Ascending aorta (tissue), 2 donors: ENCODE measurements around the gene LGR4. TPM values are rescaled to one million over a fixed set of nuclear protein-coding genes. Genes with fewer than 3 reads are reported as not detected.

Experiments used
- DNase-seq, 2 donors: peaks; one replicate each; pipeline ENCODE4 v3.0.0-alpha.2; 2019; ENCODE audit warnings: low spot score in 2 of 2
- H3K27ac ChIP-seq, 2 donors: fragments of 200-600 bp; sonication (generic); one replicate each; pipeline ENCODE4 v1.5.1; 2016 to 2017; ENCODE audit warnings: mild to moderate bottlenecking in 1 of 2
- H3K27me3 ChIP-seq: fragments of 200-600 bp; sonication (generic); one replicate; pipeline ENCODE4 v1.5.1; 2017
- H3K36me3 ChIP-seq, 2 donors: fragments of 200-600 bp; sonication (generic); one replicate each; pipeline ENCODE4 v1.5.1; 2016
- H3K4me1 ChIP-seq, 2 donors: fragments of 200-600 bp; sonication (generic); one replicate each; pipeline ENCODE4 v1.5.1; 2016 to 2017; ENCODE audit warnings: mild to moderate bottlenecking in 1 of 2
- H3K4me3 ChIP-seq, 2 donors: fragments of 200-600 bp; sonication (generic); one replicate each; pipeline ENCODE4 v1.5.1; 2016 to 2017; ENCODE audit warnings: mild to moderate bottlenecking in 1 of 2
- H3K9me3 ChIP-seq, 2 donors: fragments of 200-600 bp; sonication (generic); one replicate each; pipeline ENCODE4 v1.5.1; 2016
- intact Hi-C: fragments of 100-400 bp; cut with DNase I; formaldehyde crosslinking; loops from one replicate; pipeline ENCODE4 v1.15.1; 2023
- total RNA-seq: library from RNA; depleted of rRNA; stranded (reverse); fragments of >200 nt; gene quantifications from one replicate; pipeline ENCODE4 v1.1.0, GENCODE V29; 2016
- TF ChIP-seq, protein P1 (sequence below), 3 experiments: fragments of 200-600 bp in 2 of 3; fragments of 450-650 bp in 1 of 3; sonication (generic) in 2 of 3; IDR thresholded peaks; one replicate each; pipeline ENCODE4 v1.5.1; 2016 to 2019; ENCODE audit warnings: antibody characterized with exemption in 3 of 3, mild to moderate bottlenecking in 1 of 3, moderate library complexity in 1 of 3

Gene LGR4
- total RNA-seq, 1 donor from 2014 or later, result 46.8 TPM

DNA sequence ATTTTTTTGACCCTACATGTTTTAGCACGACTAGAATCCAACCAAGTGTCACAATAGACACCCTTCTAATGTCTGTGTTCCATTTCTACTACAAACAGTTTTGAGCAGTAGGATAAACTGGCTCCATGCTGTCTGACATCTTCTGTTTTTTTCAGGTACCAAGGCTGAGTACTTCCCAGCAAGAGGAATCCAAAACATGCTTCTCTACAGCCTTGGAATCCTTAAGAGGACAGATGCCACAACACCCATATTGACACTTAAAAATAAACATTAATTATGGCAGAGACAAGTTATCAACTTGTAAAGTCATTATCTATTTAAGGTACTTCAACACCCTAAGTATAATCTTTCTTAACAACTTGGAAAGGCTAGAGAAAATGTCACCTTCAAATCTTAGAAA lies 54.2 kb downstream of the LGR4 start:
- H3K36me3 ChIP-seq, result no peaks in the 10 kb centered on the region
- no peak overlapping the region for H3K27ac ChIP-seq
- TF ChIP-seq, protein P1, sequence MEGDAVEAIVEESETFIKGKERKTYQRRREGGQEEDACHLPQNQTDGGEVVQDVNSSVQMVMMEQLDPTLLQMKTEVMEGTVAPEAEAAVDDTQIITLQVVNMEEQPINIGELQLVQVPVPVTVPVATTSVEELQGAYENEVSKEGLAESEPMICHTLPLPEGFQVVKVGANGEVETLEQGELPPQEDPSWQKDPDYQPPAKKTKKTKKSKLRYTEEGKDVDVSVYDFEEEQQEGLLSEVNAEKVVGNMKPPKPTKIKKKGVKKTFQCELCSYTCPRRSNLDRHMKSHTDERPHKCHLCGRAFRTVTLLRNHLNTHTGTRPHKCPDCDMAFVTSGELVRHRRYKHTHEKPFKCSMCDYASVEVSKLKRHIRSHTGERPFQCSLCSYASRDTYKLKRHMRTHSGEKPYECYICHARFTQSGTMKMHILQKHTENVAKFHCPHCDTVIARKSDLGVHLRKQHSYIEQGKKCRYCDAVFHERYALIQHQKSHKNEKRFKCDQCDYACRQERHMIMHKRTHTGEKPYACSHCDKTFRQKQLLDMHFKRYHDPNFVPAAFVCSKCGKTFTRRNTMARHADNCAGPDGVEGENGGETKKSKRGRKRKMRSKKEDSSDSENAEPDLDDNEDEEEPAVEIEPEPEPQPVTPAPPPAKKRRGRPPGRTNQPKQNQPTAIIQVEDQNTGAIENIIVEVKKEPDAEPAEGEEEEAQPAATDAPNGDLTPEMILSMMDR (IDR thresholded peaks at IDR 0.05), result no peak
- no peaks in the 10 kb centered on the region for H3K4me1 ChIP-seq
- intact Hi-C loops, result no loop called here
- no peaks in the 10 kb centered on the region for H3K27me3 ChIP-seq
- no peaks in the 10 kb centered on the region for H3K9me3 ChIP-seq
- no peak for DNase-seq
- no peak overlapping the region for H3K4me3 ChIP-seq

DNA sequence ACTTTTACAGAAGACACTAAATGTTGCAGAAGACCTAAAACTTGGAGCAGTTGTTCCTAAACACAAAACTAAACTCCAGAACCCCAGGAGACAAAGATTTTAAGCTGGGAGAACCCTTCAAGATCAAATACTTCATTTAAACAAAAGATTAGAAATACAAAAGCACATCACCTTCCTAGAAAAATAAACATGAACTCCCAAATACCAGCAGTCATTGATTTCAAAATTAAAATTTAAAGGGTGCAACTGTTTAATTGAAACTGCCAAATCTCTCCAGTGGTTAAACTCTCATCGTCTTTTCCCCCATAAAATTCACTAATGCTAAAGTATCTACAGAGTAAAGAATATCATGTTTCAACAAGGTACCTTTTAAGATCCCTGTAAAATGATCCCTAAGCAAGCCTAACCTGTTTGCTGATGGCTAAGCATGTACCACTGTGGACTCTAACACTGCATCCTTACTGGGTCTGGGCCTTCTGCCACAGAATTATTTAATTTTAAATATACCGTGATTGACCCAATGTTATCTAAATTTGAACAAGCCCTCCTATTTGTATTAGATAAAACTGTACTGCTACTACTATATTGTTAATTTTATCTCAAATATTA lies 55.9 kb downstream of the LGR4 start:
- DNase-seq, result no peak
- Histone ChIP-seq H3K9me3 (no peaks in the 10 kb centered on the region), H3K36me3 (no peaks in the 10 kb centered on the region), H3K4me1 (no peaks in the 10 kb centered on the region), H3K27me3 (no peaks in the 10 kb centered on the region), H3K4me3 (no peak overlapping the region), H3K27ac (no peak overlapping the region)
- TF ChIP-seq, protein P1 (IDR thresholded peaks at IDR 0.05), result no peak
- intact Hi-C loops, result no loop called here

GRCh38 chr11:27414644-27415043 lies 57.9 kb downstream of the LGR4 start:
- Histone ChIP-seq H3K4me1 (no peaks in the 10 kb centered on the region), H3K27ac (no peak overlapping the region), H3K27me3 (no peaks in the 10 kb centered on the region), H3K36me3 (no peaks in the 10 kb centered on the region), H3K9me3 (no peaks in the 10 kb centered on the region), H3K4me3 (no peak overlapping the region)
- intact Hi-C loops, result no loop called here
- DNase-seq, result no peak
- TF ChIP-seq, protein P1 (IDR thresholded peaks at IDR 0.05), result no peak

DNA sequence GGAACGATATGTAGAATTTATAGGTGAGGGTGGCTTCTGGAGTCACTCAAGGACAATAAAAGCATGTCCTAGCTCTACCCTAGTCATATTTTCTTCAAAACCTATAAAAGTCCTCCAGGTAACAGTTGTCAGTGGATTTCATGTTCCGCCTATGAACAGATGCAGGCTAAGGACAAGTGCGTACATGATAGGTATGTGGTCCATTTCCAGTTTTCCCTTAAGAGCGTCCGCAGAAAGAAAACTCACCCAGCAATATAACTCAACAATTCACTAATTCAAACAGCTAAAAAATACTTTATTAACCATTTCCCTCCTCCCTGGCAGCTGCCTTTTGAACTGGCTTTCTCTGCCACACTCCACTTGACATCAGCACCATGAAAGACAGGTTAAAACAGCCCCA lies 59.4 kb downstream of the LGR4 start:
- no peak for DNase-seq
- intact Hi-C loops, result no loop called here
- TF ChIP-seq, protein P1 (IDR thresholded peaks at IDR 0.05), result no peak
- H3K4me1 ChIP-seq, result peaks cover 0 to 5% of the 10 kb centered on the region in 2 donors
- no peaks in the 10 kb centered on the region for H3K36me3 ChIP-seq
- no peaks in the 10 kb centered on the region for H3K9me3 ChIP-seq
- H3K27me3 ChIP-seq, result no peaks in the 10 kb centered on the region
- H3K27ac ChIP-seq, result no peak overlapping the region
- H3K4me3 ChIP-seq, result no peak overlapping the region

DNA sequence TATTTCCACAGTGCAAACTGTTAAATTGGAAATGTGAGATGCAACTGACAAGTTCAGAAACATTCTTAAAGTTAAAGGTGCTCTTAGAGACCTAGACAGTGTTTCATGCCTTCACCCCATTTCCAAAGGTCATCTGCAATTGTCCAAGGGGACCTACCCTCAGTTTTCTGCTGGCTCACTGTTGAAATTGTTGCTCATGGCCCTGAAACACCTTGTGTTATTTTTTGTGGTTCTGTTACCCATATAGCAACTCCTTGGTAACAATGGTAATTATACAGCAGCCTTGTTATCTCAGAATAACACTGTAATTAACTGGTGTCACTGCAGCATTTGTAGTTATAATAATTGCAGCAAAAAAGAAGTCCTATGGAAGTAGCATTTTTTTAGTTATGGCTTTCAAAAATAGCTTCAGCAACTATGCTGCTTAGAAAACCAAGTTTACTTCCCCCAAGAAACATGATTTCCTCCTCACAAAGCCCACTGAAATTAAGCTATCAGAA lies 60.3 kb downstream of the LGR4 start:
- Histone ChIP-seq H3K4me3 (no peak overlapping the region), H3K4me1 (peaks cover 0 to 7% of the 10 kb centered on the region in 2 donors), H3K27ac (no peak overlapping the region), H3K27me3 (no peaks in the 10 kb centered on the region), H3K9me3 (no peaks in the 10 kb centered on the region), H3K36me3 (no peaks in the 10 kb centered on the region)
- intact Hi-C loops, result no loop called here
- TF ChIP-seq, protein P1 (IDR thresholded peaks at IDR 0.05), result no peak
- no peak for DNase-seq

- H3K4me3 ChIP-seq, result no peak overlapping the region
- peaks cover under 1 to 10% of the 10 kb centered on the region in 2 donors for H3K4me1 ChIP-seq
- intact Hi-C loops, result no loop called here
- H3K27me3 ChIP-seq, result no peaks in the 10 kb centered on the region
- H3K36me3 ChIP-seq, result no peaks in the 10 kb centered on the region
- H3K9me3 ChIP-seq, result no peaks in the 10 kb centered on the region
- H3K27ac ChIP-seq, result no peak overlapping the region
- no peak for DNase-seq
- TF ChIP-seq, protein P1 (IDR thresholded peaks at IDR 0.05), result no peak
Measured at GRCh38 chr11:27411328-27411727, 61.3 kb downstream of the LGR4 start.
